Sigmoid colon (tissue), 7 donors: ENCODE results near the gene ZXDC. TPM values are rescaled to one million over a fixed set of nuclear protein-coding genes. Genes with fewer than 3 reads are reported as not detected.

Experiments used
- DNase-seq: peaks from one replicate; pipeline ENCODE4 v3.0.0-alpha.2; 2019
- H3K27ac ChIP-seq, 4 donors: fragments of 200-600 bp; sonication (generic); one replicate each; pipeline ENCODE4 v1.5.1; 2016 to 2019; ENCODE audit warnings: mild to moderate bottlenecking in 1 of 4
- H3K27me3 ChIP-seq, 3 donors: fragments of 200-600 bp; sonication (generic); one replicate each; pipeline ENCODE4 v1.5.1; 2019; ENCODE audit warnings: mild to moderate bottlenecking in 1 of 3
- H3K36me3 ChIP-seq, 4 donors: fragments of 200-600 bp; sonication (generic); one replicate each; pipeline ENCODE4 v1.5.1; 2016 to 2019
- H3K4me1 ChIP-seq, 4 donors: fragments of 200-600 bp; sonication (generic); one replicate each; pipeline ENCODE4 v1.5.1; 2017 to 2019
- H3K4me3 ChIP-seq, 4 donors: fragments of 200-600 bp; sonication (generic); one replicate each; pipeline ENCODE4 v1.5.1; 2017 to 2019; ENCODE audit warnings: mild to moderate bottlenecking in 2 of 4, moderate library complexity in 1 of 4
- H3K9me3 ChIP-seq, 4 donors: fragments of 200-600 bp in 3 of 4; sonication (generic) in 3 of 4; one replicate each; pipeline versions ENCODE4 v1.5.1 to v1.6.1; 2013 to 2019
- CTCF ChIP-seq, 4 experiments: fragments of 450-650 bp in 3 of 4; fragments of 200-600 bp in 1 of 4; IDR thresholded peaks; one replicate each; pipeline ENCODE4 v1.5.1; 2016 to 2019; ENCODE audit warnings: antibody characterized with exemption in 4 of 4, mild to moderate bottlenecking in 3 of 4, moderate library complexity in 2 of 4
- EP300 ChIP-seq, 4 donors: sonication (generic); formaldehyde crosslinking; IDR thresholded peaks; one replicate each; pipeline ENCODE4 v1.6.1; 2017; ENCODE audit warnings: antibody characterized with exemption in 4 of 4
- POLR2A ChIP-seq, 2 donors: fragments of 450-650 bp; IDR thresholded peaks; one replicate each; pipeline ENCODE4 v1.6.1; 2016; ENCODE audit warnings: antibody characterized with exemption in 2 of 2, mild to moderate bottlenecking in 2 of 2, moderate library complexity in 2 of 2
- POLR2AphosphoS5 ChIP-seq, 4 donors: sonication (generic); formaldehyde crosslinking; IDR thresholded peaks; one replicate each; pipeline ENCODE4 v1.6.1; 2017; ENCODE audit warnings: antibody characterized with exemption in 4 of 4
- whole genome bisulfite sequencing, 2 donors: extraction: QIAGEN DNeasy Blood & Tissue Kit; methylation state at CpG; one replicate each; pipeline ENCODE4 v1.1.7; 2013; 5-methylcytosine and 5-hydroxymethylcytosine counted together
- intact Hi-C: fragments of 100-400 bp; cut with DNase I; formaldehyde crosslinking; loops from one replicate; pipeline ENCODE4 v1.15.1; 2023
- polyA plus RNA-seq, 3 donors: library from polyadenylated mRNA; stranded (reverse); fragments of 200-250 nt; gene quantifications; one replicate each; pipeline ENCODE4 v1.2.3, GENCODE V29; 2013
- total RNA-seq, 4 donors: library from RNA; depleted of rRNA; stranded (reverse); fragments of >200 nt; gene quantifications; one replicate each; pipeline ENCODE4 v1.1.0, GENCODE V29; 2016
- donor health status: healthy with polysubstance abuse.
- donor health status: Bipolar disorder and iron deficiency.
- donor health status: healthy.

Gene ZXDC
- total and polyA plus RNA-seq, 7 donors: 5.5 to 33.8 (median 26.4) TPM

- H3K36me3 ChIP-seq: no peaks in the 10 kb centered on the region
- no peak overlapping the region for H3K4me3 ChIP-seq
- H3K9me3 ChIP-seq: no peaks in the 10 kb centered on the region
- peaks cover 8 to 56% (median 39%) of the 10 kb centered on the region in 3 donors for H3K27me3 ChIP-seq
- peak; percentile 25 for DNase-seq
- WGBS, 2 donors: 82 to 85% methylated on average over 7 of the region's 7 CpGs
- TF ChIP-seq CTCF (IDR thresholded peaks at IDR 0.05): no peak
- H3K27ac ChIP-seq: no peak overlapping the region
- H3K4me1 ChIP-seq: peaks cover 0 to 7% (median 3%) of the 10 kb centered on the region in 4 donors
- intact Hi-C loops: no loop called here
Measured at GRCh38 chr3:126416943-126417342, 58.7 kb downstream of the ZXDC start.

- H3K27me3 ChIP-seq: peaks cover 8 to 59% (median 39%) of the 10 kb centered on the region in 3 donors
- no peaks in the 10 kb centered on the region for H3K9me3 ChIP-seq
- peak; percentile 56 for DNase-seq
- H3K36me3 ChIP-seq: no peaks in the 10 kb centered on the region
- H3K4me3 ChIP-seq: no peak overlapping the region
- WGBS, 2 donors: 43 to 57% methylated on average over 61 of the region's 61 CpGs
- no peak for TF ChIP-seq POLR2A (IDR thresholded peaks at IDR 0.05)
- TF ChIP-seq EP300 (IDR thresholded peaks at IDR 0.05): no peak
- TF ChIP-seq CTCF (IDR thresholded peaks at IDR 0.05): no peak
- TF ChIP-seq POLR2AphosphoS5 (IDR thresholded peaks at IDR 0.05): no peak
- H3K4me1 ChIP-seq: peaks cover 0 to 7% (median 3%) of the 10 kb centered on the region in 4 donors
- H3K27ac ChIP-seq: no peak overlapping the region
- intact Hi-C loops: no loop called here
Measured at GRCh38 chr3:126415661-126416591, 59.8 kb downstream of the ZXDC start.

- Histone ChIP-seq H3K9me3 (no peaks in the 10 kb centered on the region), H3K4me1 (peaks cover 0 to 7% (median 3%) of the 10 kb centered on the region in 4 donors), H3K36me3 (no peaks in the 10 kb centered on the region), H3K27ac (no peak overlapping the region), H3K27me3 (peaks cover 8 to 59% (median 39%) of the 10 kb centered on the region in 3 donors), H3K4me3 (no peak overlapping the region)
- TF ChIP-seq POLR2A (IDR thresholded peaks at IDR 0.05) (no peak), POLR2AphosphoS5 (IDR thresholded peaks at IDR 0.05) (no peak), EP300 (IDR thresholded peaks at IDR 0.05) (no peak), CTCF (IDR thresholded peaks at IDR 0.05) (no peak)
- DNase-seq: peak; percentile 47
- intact Hi-C loops: no loop called here
- WGBS, 2 donors: 76 to 87% methylated on average over 12 of the region's 12 CpGs
Measured at GRCh38 chr3:126414961-126415660, 60.6 kb downstream of the ZXDC start.

GRCh38 chr3:126414406-126414805, 61.3 kb downstream of the ZXDC start:
- peaks cover 8 to 59% (median 39%) of the 10 kb centered on the region in 3 donors for H3K27me3 ChIP-seq
- intact Hi-C loops: no loop called here

More at GRCh38 chr3:126414406-126414805, 61.3 kb downstream of the ZXDC start:
- no peaks in the 10 kb centered on the region for H3K9me3 ChIP-seq
- no peaks in the 10 kb centered on the region for H3K36me3 ChIP-seq
- H3K27ac ChIP-seq: no peak overlapping the region
- DNase-seq: peak; percentile 47
- no peak overlapping the region for H3K4me3 ChIP-seq
- WGBS, 2 donors: 91 to 92% methylated on average over 11 of the region's 11 CpGs
- peaks cover 0 to 7% (median 3%) of the 10 kb centered on the region in 4 donors for H3K4me1 ChIP-seq
- TF ChIP-seq EP300 (IDR thresholded peaks at IDR 0.05) (no peak), POLR2A (IDR thresholded peaks at IDR 0.05) (no peak), CTCF (IDR thresholded peaks at IDR 0.05) (no peak), POLR2AphosphoS5 (IDR thresholded peaks at IDR 0.05) (no peak)
